Immature natural killer cell (primary cell): ENCODE results near the gene LIPI. TPM values are rescaled to one million over a fixed set of nuclear protein-coding genes. Genes with fewer than 3 reads are reported as not detected.
"Not testable (repeated sequence)": the region's sequence is repeated elsewhere in the genome, so short reads cannot be mapped to it uniquely, and the experiment has no call there.

Source experiments
- DNase-seq, 3 donors: peaks; one replicate each; pipeline ENCODE4 v3.0.0; 2022; ENCODE audit warnings: mixed read lengths in 1 of 3
- H3K27ac Mint-ChIP-seq, 6 donors: one replicate each; pipeline ENCODE4 v1.8.0; 2020; ENCODE audit warnings: mixed read lengths in 6 of 6, mild to moderate bottlenecking in 5 of 6, inconsistent platforms in 4 of 6, moderate library complexity in 3 of 6
- H3K27me3 Mint-ChIP-seq, 3 donors: one replicate each; pipeline ENCODE4 v1.8.0; 2020 to 2021; ENCODE audit warnings: low read depth in 3 of 3, mild to moderate bottlenecking in 3 of 3, mixed read lengths in 3 of 3, moderate library complexity in 3 of 3, inconsistent platforms in 1 of 3
- H3K36me3 Mint-ChIP-seq, 3 donors: one replicate each; pipeline ENCODE4 v1.8.0; 2020; ENCODE audit warnings: mixed read lengths in 3 of 3, inconsistent platforms in 2 of 3, mild to moderate bottlenecking in 2 of 3
- H3K4me1 Mint-ChIP-seq, 2 donors: one replicate each; pipeline ENCODE4 v1.8.0; 2020; ENCODE audit warnings: inconsistent platforms in 2 of 2, mild to moderate bottlenecking in 2 of 2, mixed read lengths in 2 of 2, moderate library complexity in 1 of 2
- H3K4me3 Mint-ChIP-seq, 5 donors: one replicate each; pipeline ENCODE4 v1.8.0; 2020; ENCODE audit warnings: mild to moderate bottlenecking in 5 of 5, mixed read lengths in 5 of 5, inconsistent platforms in 3 of 5, moderate library complexity in 3 of 5
- H3K9me3 Mint-ChIP-seq, 6 donors: one replicate each; pipeline ENCODE4 v1.8.0; 2020; ENCODE audit warnings: mild to moderate bottlenecking in 6 of 6, mixed read lengths in 6 of 6, inconsistent platforms in 4 of 6, moderate library complexity in 3 of 6
- polyA plus RNA-seq, 3 donors: library from polyadenylated mRNA; unstranded; fragments of 300-500 nt; fragmentation: Illumina TruSeq; gene quantifications; one replicate each; pipeline ENCODE4 v1.2.3, GENCODE V29; 2021

The LIPI gene
- polyA plus RNA-seq, 3 donors from 2014 or later = not detected

DNA sequence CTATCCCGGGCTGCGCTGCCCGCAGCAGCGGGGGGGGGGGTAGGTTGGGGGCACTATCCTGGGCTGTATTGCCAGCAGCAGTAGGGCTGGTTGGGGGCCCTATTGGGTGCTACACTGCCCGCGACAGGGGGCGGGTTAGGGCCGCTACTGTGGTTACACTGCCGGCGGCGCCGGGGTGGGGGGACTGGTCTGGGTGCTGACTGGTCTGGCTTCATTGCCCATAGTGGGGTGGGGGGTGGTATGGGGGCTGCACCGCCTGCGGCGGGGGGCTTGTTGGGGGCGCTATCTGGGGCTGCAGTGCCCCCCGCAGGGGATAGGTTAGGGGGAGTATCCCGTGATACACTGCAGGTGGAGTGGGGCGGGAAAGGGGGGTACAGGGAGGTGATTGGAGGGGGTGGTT lies 148.1 kb downstream of the LIPI start:
- not testable (repeated sequence) for H3K36me3 Mint-ChIP-seq, H3K9me3 Mint-ChIP-seq, H3K27ac Mint-ChIP-seq, DNase-seq, H3K27me3 Mint-ChIP-seq, H3K4me1 Mint-ChIP-seq, H3K4me3 Mint-ChIP-seq

DNA sequence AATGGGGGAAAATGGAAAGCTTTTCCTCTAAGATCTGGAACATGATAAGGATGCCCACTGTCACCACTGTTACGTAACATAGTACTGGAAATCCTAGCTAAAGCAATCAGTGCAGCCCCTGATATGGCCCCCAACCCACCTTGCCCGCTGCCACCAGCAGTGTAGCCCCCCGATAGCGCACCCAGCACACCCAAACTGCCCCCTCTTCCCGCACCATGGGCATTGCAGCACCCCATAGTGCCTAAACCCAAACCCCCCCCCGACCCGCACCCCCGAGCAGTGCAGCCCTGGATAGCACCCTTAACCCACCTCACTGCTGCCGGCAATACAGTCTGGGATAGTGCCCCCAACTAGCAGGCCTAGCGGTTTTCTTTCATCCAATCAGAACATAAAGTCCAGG lies 148.9 kb downstream of the LIPI start:
- H3K4me3 Mint-ChIP-seq, H3K4me1 Mint-ChIP-seq, H3K27ac Mint-ChIP-seq, H3K27me3 Mint-ChIP-seq, H3K9me3 Mint-ChIP-seq, DNase-seq, H3K36me3 Mint-ChIP-seq: not testable (repeated sequence)

GRCh38 chr21:14058995-14059627 lies 151.6 kb downstream of the LIPI start:
- H3K4me1 Mint-ChIP-seq, H3K27ac Mint-ChIP-seq, H3K36me3 Mint-ChIP-seq, DNase-seq, H3K9me3 Mint-ChIP-seq, H3K4me3 Mint-ChIP-seq, H3K27me3 Mint-ChIP-seq: not testable (repeated sequence)

Other genes with a start within 250 kb of the LIPI start
- gene RBM11, start 5.2 kb upstream of the LIPI start, polyA plus RNA-seq = 1 to 10 TPM in 1 of 3 donors, under 1 TPM in 1, not detected in 1; 0.59 to 1.4 TPM
- gene HSPA13, start 172.2 kb upstream of the LIPI start, polyA plus RNA-seq = 10 to 100 TPM; 14.1 to 16.7 (median 15.4) TPM